ENCODE data around the gene LIPC.

The LIPC gene

DNA sequence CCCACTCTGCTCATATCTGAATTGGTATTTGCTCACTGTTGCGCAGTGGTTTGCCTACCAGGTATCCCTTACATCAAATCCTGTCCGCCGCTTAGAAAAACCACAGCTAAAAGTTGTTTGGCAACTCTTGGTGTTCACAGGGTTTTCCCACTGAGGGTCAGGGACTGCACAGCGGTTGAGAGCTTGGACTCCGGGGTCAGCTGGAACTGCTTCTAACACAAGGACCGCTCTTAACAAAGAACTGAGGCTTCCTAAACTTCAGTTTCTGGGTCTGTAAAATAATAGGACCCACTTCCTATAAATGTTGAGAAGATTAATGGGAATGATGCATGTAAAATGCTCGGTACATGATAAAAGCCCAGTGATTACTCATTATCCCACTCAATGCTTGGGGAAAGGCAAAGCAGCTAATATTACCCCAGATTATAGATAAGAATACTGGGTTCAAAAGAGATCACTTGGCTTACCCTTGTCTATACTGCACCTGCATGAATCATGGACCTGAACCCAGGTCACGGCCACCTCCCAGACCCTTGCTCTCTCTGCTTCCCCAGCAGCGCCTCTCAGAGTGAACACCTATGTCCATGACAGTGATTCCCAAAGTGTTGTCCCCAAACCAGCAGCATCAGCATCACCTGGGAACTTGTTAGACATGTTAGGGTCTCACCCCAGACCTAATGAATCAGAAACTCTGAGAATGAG lies 36.1 kb downstream of the LIPC start:
- no peak overlapping the region for H3K4me3 ChIP-seq (ENCODE audit: low read depth in 1 of 2, low read length in 2 of 2)
- no peaks in the 10 kb centered on the region for H3K27me3 ChIP-seq (ENCODE audit: low read depth, low read length)
- no peaks in the 10 kb centered on the region for H3K36me3 ChIP-seq (ENCODE audit: control insufficient read depth in 1 of 2, insufficient read depth in 2 of 2, low read length in 2 of 2)
- H3K9me3 ChIP-seq (ENCODE audit: control insufficient read depth in 1 of 2, low read length in 2 of 2) = no peaks in the 10 kb centered on the region
- no peaks in the 10 kb centered on the region for H3K4me1 ChIP-seq (ENCODE audit: control insufficient read depth in 1 of 2, insufficient read depth in 2 of 2, low read length in 2 of 2)
- no peak overlapping the region for H3K27ac ChIP-seq (ENCODE audit: low read length)

DNA sequence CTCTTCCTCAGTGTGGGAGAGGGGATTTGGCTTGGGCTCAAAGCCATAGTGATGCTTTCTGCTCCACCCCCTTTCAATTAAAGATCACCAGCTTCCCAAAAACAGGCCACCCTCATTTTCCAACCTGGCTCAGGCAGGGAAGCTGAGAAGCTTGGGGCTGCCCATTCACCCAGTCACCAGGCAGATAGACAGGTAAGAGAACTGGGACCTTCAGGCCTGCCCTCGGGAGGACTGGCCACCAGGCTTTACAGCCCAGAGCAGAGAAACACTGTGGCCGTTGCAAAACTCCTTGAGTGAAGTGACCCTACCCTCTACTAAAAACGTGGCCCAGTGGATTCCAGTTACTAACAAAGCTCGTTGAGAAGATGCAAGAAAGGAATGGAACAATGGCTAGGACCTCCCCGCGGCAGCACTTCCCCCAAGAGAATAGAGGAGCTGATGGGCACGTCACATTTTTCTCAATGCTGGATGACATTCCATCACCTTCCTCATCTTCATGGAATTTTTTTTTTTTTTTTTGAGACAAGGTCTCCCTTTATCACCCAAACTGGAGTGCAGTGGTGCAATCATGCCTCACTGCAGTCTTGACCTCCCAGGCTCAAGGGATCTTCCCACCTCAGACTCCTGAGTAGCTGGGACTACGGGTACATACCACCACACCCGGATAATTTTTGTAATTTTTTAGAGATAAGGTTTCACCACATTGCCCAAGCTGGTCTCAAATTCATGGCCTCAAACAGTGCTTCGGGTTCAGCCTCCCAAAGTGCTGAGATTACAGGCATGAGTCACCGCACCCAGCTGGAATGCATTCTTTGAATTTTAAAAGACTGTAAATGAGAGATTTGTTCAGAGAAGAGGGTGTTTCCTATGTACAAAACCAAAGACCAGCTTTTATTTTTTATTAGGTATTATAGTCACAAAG lies 37.9 kb downstream of the LIPC start:
- Histone ChIP-seq H3K9me3 (ENCODE audit: control insufficient read depth in 1 of 2, low read length in 2 of 2) (no peaks in the 10 kb centered on the region), H3K27ac (ENCODE audit: low read length) (no peak overlapping the region), H3K36me3 (ENCODE audit: control insufficient read depth in 1 of 2, insufficient read depth in 2 of 2, low read length in 2 of 2) (no peaks in the 10 kb centered on the region), H3K4me1 (ENCODE audit: control insufficient read depth in 1 of 2, insufficient read depth in 2 of 2, low read length in 2 of 2) (peaks cover 0 to under 1% of the 10 kb centered on the region in 2 donors), H3K4me3 (ENCODE audit: low read depth in 1 of 2, low read length in 2 of 2) (no peak overlapping the region), H3K27me3 (ENCODE audit: low read depth, low read length) (no peaks in the 10 kb centered on the region)

DNA sequence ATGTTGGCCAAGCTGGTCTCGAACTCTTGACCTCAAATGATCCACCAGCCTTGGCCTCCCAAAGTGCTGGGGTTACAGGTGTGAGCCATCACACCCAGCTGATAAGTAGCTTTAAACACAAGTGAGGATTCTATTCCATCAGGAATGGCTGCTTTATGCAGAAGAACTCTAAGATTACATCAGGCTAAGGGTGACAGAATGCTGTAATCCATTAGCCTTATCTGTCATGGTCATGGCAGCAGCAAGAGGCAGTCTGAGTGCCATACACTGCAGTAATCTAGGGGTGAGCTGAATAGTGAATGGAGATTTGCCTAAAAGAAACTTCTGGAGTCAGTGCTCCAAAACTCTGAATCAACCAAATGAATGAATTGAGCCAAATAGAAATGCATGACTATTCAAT lies 39.6 kb downstream of the LIPC start:
- Histone ChIP-seq H3K36me3 (ENCODE audit: control insufficient read depth in 1 of 2, insufficient read depth in 2 of 2, low read length in 2 of 2) (no peaks in the 10 kb centered on the region), H3K4me3 (ENCODE audit: low read depth in 1 of 2, low read length in 2 of 2) (no peak overlapping the region), H3K9me3 (ENCODE audit: control insufficient read depth in 1 of 2, low read length in 2 of 2) (no peaks in the 10 kb centered on the region), H3K4me1 (ENCODE audit: control insufficient read depth in 1 of 2, insufficient read depth in 2 of 2, low read length in 2 of 2) (peaks cover 3 to 4% of the 10 kb centered on the region in 2 donors), H3K27ac (ENCODE audit: low read length) (no peak overlapping the region), H3K27me3 (ENCODE audit: low read depth, low read length) (no peaks in the 10 kb centered on the region)

DNA sequence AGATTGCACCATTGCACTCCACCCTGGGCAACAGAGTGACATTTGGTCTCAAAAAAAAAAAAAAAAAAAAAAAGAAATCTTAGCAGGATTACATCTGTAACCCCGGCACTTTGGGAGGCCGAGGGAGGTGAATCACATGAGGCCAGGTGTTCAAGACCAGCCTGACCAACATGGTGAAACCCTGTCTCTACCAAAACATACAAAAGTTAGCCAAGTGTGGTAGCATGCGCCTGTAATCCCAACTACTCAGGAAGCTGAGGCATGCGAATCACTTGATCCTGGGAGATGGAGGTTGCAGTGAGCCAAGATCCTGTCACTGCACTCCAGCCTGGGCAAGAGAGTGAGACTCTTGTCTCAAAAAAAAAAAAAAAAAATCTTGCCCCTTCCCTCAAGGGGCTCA lies 40.4 kb downstream of the LIPC start:
- Histone ChIP-seq H3K36me3 (ENCODE audit: control insufficient read depth in 1 of 2, insufficient read depth in 2 of 2, low read length in 2 of 2) (no peaks in the 10 kb centered on the region), H3K27me3 (ENCODE audit: low read depth, low read length) (no peaks in the 10 kb centered on the region), H3K4me1 (ENCODE audit: control insufficient read depth in 1 of 2, insufficient read depth in 2 of 2, low read length in 2 of 2) (peaks cover 5 to 8% of the 10 kb centered on the region in 2 donors), H3K9me3 (ENCODE audit: control insufficient read depth in 1 of 2, low read length in 2 of 2) (no peaks in the 10 kb centered on the region), H3K27ac (ENCODE audit: low read length) (no peak overlapping the region), H3K4me3 (ENCODE audit: low read depth in 1 of 2, low read length in 2 of 2) (no peak overlapping the region)

DNA sequence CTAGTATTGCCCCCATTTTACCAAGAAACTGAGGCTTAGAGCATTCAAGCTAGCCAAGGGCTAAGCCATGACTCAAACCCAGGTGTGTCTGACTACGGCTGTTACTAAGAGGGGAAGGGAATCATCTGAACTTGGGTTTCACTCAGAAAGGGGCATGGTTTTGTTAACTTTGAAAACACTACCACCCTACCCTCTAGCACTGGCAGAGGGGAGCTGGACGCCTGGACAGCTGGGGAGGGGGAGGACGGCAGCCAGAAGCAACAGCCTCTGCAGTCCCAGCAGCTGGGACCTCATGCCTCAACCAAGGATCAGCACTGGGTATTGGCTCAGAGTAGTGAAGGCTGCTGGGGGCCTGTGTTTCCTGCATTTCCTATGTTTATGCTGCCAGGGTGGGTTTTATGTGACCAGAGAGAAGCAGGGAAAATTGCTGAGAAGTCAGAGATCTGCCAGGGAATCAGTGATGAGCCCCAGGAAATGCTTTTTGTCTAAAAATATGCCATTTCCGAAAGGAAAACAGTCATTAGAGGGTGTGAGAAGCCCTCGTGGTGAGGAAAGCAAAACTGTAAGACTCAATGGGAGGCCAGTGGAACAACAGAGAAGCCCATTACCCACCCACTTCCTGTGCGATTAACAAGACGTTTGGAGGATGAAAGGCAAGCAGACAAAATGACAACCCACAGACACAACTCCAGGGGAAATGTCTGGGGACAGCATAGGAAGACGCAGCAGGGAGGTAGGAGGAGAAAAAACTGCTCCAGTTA lies 41.2 kb downstream of the LIPC start:
- Histone ChIP-seq H3K27me3 (ENCODE audit: low read depth, low read length) (no peaks in the 10 kb centered on the region), H3K9me3 (ENCODE audit: control insufficient read depth in 1 of 2, low read length in 2 of 2) (no peaks in the 10 kb centered on the region), H3K4me3 (ENCODE audit: low read depth in 1 of 2, low read length in 2 of 2) (no peak overlapping the region), H3K27ac (ENCODE audit: low read length) (no peak overlapping the region), H3K36me3 (ENCODE audit: control insufficient read depth in 1 of 2, insufficient read depth in 2 of 2, low read length in 2 of 2) (no peaks in the 10 kb centered on the region), H3K4me1 (ENCODE audit: control insufficient read depth in 1 of 2, insufficient read depth in 2 of 2, low read length in 2 of 2) (peaks cover 7 to 8% of the 10 kb centered on the region in 2 donors)

DNA sequence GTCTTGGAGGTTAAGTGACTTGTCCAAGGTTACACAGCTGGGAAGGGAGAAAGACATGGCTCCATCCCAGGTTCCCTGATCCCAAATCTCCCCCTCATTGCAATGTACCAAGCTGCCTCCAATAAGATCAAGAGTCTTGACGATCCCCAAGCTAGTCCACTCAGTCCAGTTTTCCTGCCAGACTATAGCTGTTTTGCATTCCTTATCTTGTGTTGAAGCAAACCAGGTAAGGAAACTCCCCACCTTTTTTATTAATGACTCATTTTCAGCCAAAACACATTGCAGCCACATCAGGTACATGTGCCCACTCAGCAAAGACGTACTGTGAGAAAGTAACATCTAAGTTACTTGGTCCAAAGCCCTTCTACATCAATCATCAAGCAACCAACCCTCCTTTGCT lies 41.9 kb downstream of the LIPC start:
- Histone ChIP-seq H3K27ac (ENCODE audit: low read length) (no peak overlapping the region), H3K9me3 (ENCODE audit: control insufficient read depth in 1 of 2, low read length in 2 of 2) (no peaks in the 10 kb centered on the region), H3K4me1 (ENCODE audit: control insufficient read depth in 1 of 2, insufficient read depth in 2 of 2, low read length in 2 of 2) (peaks cover 7 to 8% of the 10 kb centered on the region in 2 donors), H3K27me3 (ENCODE audit: low read depth, low read length) (no peaks in the 10 kb centered on the region), H3K36me3 (ENCODE audit: control insufficient read depth in 1 of 2, insufficient read depth in 2 of 2, low read length in 2 of 2) (no peaks in the 10 kb centered on the region), H3K4me3 (ENCODE audit: low read depth in 1 of 2, low read length in 2 of 2) (no peak overlapping the region)

DNA sequence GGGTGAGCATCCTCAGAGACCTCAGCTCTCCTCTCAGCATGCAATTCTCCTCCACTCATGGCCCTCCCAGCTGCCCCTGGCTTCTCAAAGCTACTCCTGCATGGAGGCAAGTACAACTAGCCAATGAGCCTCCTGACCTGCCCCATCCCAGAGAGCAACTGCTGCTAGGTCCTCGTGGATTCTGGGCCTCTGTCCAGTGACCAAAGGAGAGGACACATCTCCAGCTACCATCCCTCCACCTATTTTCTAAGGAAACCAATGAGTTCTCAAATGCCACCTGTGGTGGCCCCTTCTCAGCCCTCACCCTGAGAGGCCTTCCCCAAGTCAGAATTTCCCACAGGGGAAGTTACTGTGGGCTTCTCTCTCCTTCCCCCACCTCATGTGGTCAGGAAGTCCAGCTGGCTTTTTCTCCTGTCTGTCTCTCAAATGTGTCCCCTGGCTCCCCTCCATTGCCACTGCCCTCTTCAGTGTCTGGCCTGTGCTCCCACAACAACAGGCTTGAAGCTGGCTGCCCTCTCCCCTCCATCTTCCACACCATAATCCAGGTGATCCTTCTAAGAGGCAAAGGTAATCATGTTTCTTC lies 43.0 kb downstream of the LIPC start:
- Histone ChIP-seq H3K36me3 (ENCODE audit: control insufficient read depth in 1 of 2, insufficient read depth in 2 of 2, low read length in 2 of 2) (no peaks in the 10 kb centered on the region), H3K9me3 (ENCODE audit: control insufficient read depth in 1 of 2, low read length in 2 of 2) (no peaks in the 10 kb centered on the region), H3K27ac (ENCODE audit: low read length) (no peak overlapping the region), H3K4me3 (ENCODE audit: low read depth in 1 of 2, low read length in 2 of 2) (no peak overlapping the region), H3K4me1 (ENCODE audit: control insufficient read depth in 1 of 2, insufficient read depth in 2 of 2, low read length in 2 of 2) (peaks cover 7 to 8% of the 10 kb centered on the region in 2 donors), H3K27me3 (ENCODE audit: low read depth, low read length) (no peaks in the 10 kb centered on the region)

DNA sequence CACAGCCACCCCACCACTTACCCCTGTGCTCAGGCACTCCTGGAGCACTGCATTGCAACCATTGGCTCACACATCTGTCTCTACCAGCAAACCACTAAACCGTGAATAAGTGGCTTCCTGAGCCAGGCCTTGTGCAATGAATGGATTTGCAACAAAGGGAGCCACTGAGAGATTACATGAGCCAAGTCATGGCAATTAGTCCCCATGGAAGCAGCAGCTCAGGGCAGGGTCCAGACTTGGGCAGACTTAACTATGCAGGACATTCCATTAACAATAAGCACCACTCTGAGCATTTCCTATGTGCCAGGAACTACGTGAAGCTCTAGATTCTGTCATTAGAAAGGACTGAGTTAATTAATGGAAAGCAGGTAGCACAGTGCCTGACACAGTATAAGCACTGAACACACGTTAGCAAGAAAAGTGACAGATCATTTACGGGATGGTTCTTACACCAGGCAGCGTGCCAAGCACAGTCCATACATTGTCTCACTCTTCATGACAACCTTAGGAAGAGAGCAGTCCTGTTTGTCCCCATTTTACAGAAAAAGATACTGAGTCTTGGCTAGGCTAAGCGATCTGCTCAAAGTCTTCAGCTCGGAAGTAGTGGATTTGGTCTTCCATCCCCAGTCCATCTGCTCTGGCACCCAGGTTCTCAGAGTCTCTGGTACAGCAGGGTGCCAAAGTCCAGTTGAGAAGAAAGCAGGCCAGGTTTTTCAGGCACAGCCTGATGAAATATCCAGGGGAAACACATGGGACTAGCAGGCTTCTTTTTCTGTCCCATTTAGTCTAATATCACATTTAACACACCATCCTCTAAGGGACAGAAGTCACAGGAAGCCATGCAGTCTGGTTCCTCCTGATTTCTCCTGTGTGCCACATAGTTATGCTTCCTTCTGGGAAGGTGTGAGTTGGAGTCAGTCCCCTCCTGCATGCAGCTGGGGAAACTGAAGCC lies 44.1 kb downstream of the LIPC start:
- peaks cover 7 to 8% of the 10 kb centered on the region in 2 donors for H3K4me1 ChIP-seq (ENCODE audit: control insufficient read depth in 1 of 2, insufficient read depth in 2 of 2, low read length in 2 of 2)
- no peak overlapping the region for H3K4me3 ChIP-seq (ENCODE audit: low read depth in 1 of 2, low read length in 2 of 2)
- H3K9me3 ChIP-seq (ENCODE audit: control insufficient read depth in 1 of 2, low read length in 2 of 2) = no peaks in the 10 kb centered on the region
- no peaks in the 10 kb centered on the region for H3K36me3 ChIP-seq (ENCODE audit: control insufficient read depth in 1 of 2, insufficient read depth in 2 of 2, low read length in 2 of 2)
- no peaks in the 10 kb centered on the region for H3K27me3 ChIP-seq (ENCODE audit: low read depth, low read length)
- peak overlapping the region; percentile 1 for H3K27ac ChIP-seq (ENCODE audit: low read length)

DNA sequence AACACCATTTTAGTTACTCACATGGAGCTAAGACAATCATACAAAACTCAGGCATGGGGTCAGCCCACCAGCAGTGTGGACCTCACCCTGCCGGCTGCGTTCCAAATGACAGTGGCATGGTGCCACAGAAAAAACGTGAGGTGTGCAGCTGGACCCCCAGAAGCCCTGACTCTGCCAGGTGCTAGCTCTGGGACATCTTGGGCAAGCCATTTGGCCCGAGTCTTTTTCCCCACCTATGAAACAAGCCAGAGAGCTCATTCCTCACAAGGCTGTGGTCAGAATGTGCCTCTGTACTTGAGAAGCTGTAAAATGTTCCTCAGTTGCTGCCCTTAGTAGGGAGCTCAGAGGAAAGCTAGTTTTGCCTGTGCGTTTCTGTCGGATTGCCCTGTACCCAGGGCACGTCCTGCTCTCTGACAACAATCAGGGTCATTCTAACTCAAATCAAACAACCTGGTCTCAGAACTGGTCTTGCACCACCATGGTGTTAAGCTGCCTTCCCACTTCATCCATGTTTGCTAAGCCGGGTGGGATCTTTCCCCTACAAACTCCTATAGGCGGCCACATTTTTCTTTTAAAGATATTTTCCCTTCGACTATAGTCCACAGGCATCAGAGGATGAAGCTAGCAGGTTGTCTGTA lies 44.9 kb downstream of the LIPC start:
- Histone ChIP-seq H3K9me3 (ENCODE audit: control insufficient read depth in 1 of 2, low read length in 2 of 2) (no peaks in the 10 kb centered on the region), H3K4me3 (ENCODE audit: low read depth in 1 of 2, low read length in 2 of 2) (no peak overlapping the region), H3K27me3 (ENCODE audit: low read depth, low read length) (no peaks in the 10 kb centered on the region), H3K4me1 (ENCODE audit: control insufficient read depth in 1 of 2, insufficient read depth in 2 of 2, low read length in 2 of 2) (peaks cover 7 to 8% of the 10 kb centered on the region in 2 donors), H3K27ac (ENCODE audit: low read length) (no peak overlapping the region), H3K36me3 (ENCODE audit: control insufficient read depth in 1 of 2, insufficient read depth in 2 of 2, low read length in 2 of 2) (no peaks in the 10 kb centered on the region)

DNA sequence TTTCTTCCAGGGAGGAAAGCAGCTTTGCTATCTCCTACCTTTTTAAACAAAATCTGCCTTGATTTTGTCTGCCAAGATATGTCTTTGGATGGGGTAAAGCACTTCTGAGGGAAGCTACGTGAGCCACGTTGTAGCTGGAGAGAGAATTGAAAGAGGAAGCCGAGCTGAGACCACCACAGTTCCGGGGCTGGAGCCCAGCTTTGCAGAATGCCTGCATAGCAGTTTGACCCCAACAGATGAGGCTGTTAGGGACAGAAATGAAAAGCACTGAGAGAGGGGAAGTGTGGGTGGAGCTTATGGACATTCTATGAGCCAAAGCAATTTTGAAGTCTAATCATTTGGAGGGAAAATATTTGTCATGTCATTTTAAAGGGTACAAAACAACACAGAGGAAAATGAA lies 45.4 kb downstream of the LIPC start:
- H3K27me3 ChIP-seq (ENCODE audit: low read depth, low read length) = no peaks in the 10 kb centered on the region
- H3K4me3 ChIP-seq (ENCODE audit: low read depth in 1 of 2, low read length in 2 of 2) = no peak overlapping the region
- no peak overlapping the region for H3K27ac ChIP-seq (ENCODE audit: low read length)
- peaks cover 7 to 8% of the 10 kb centered on the region in 2 donors for H3K4me1 ChIP-seq (ENCODE audit: control insufficient read depth in 1 of 2, insufficient read depth in 2 of 2, low read length in 2 of 2)
- H3K9me3 ChIP-seq (ENCODE audit: control insufficient read depth in 1 of 2, low read length in 2 of 2) = no peaks in the 10 kb centered on the region
- H3K36me3 ChIP-seq (ENCODE audit: control insufficient read depth in 1 of 2, insufficient read depth in 2 of 2, low read length in 2 of 2) = no peaks in the 10 kb centered on the region
